ENCODE data around the gene TLE7. TPM values are rescaled to one million over a fixed set of nuclear protein-coding genes. Genes with fewer than 3 reads are reported as not detected.

Gene TLE7
- total and polyA plus RNA-seq, 2 of the 8 experiments (the other 6 are each of a cell fraction or from before 2014, with no cell fraction given): 0.03 TPM; not detected in 1

DNA sequence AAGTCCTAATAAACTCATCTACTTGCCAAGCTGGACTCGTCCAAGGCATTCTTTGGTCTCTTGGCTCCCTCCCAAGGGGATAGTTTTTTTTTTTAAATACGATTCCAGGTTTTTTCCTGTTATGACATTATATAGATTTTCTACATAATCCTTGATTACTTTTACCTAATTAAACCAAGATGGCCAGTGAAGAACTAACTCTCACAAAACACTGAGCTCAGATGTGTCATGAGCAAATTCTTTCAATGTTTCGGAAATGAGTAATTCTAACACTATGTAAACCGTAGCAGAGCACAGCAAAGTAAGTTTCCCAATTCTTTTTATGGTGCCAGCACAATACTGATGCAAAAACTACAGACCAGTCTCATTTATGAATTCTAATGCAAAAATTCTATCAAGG is 18.4 kb upstream of the TLE7 start:
- Histone ChIP-seq H3K79me1 (ENCODE audit: low read depth, low read length) (no peaks in the 10 kb centered on the region; the same call in 1 of the 2 replicates), H4K8ac (ENCODE audit: extremely low read depth, insufficient read depth, low read length) (no peak overlapping the region), H3K4ac (replicated peaks; ENCODE audit: insufficient read length, low read depth, low read length) (no peak overlapping the region), H2BK120ac (replicated peaks; ENCODE audit: low read depth, low read length) (no peak overlapping the region), H3K23me2 (ENCODE audit: low read depth, low read length) (peaks cover 7% of the 10 kb centered on the region), H3K23ac (ENCODE audit: insufficient read length) (no peak overlapping the region), H2AK5ac (ENCODE audit: low read depth, low read length) (no peak overlapping the region), H2BK20ac (ENCODE audit: low read length) (no peak overlapping the region), H2AFZ (ENCODE audit: low read length) (no peak overlapping the region), H2BK12ac (ENCODE audit: low read depth, low read length) (no peak overlapping the region), H3K4me2 (ENCODE audit: insufficient read depth in 1 of 2, low read depth in 2 of 2, low read length in 2 of 2) (no peak overlapping the region; a peak in 1 of 4 replicates), H4K91ac (replicated peaks; ENCODE audit: insufficient read length, low read length) (no peak overlapping the region), H3K4me1 (replicated peaks in 1 of 4; ENCODE audit: control insufficient read depth in 3 of 4, insufficient read depth in 4 of 4, low read length in 3 of 4) (peaks cover 0 to 2% (median 0%) of the 10 kb centered on the region in 4 experiments; a peak in 1 of 7 replicates), H3K9me3 (ENCODE audit: insufficient read depth in 2 of 2, low read depth in 1 of 2, low read length in 1 of 2) (no peaks in the 10 kb centered on the region), H3K56ac (replicated peaks; ENCODE audit: insufficient read length, low read depth, low read length) (no peak overlapping the region), H3K9ac (replicated peaks in 1 of 4; ENCODE audit: extremely low read depth in 1 of 4, low read depth in 3 of 4, low read length in 3 of 4) (no peak overlapping the region), H4K5ac (ENCODE audit: insufficient read length, low read depth, low read length) (no peak overlapping the region), H2BK5ac (ENCODE audit: low read depth, low read length) (no peak overlapping the region), H3K79me2 (ENCODE audit: control insufficient read depth in 1 of 2, insufficient read depth in 2 of 2, low read length in 2 of 2) (peaks cover 0 to 22% of the 10 kb centered on the region in 2 experiments; a peak in 3 of 4 replicates), H2BK15ac (ENCODE audit: low read length) (no peak overlapping the region), H3K27ac (ENCODE audit: low read depth, low read length) (no peak overlapping the region), H4K20me1 (replicated peaks in 1 of 2; ENCODE audit: control insufficient read depth in 1 of 2, insufficient read depth in 2 of 2, low read length in 2 of 2) (peaks cover 0 to 5% of the 10 kb centered on the region in 2 experiments), H3K18ac (ENCODE audit: extremely low read depth, low read length) (no peak overlapping the region), H3K27me3 (replicated peaks in 1 of 4; ENCODE audit: control insufficient read depth in 3 of 4, extremely low read depth in 1 of 4, insufficient read depth in 3 of 4, low read length in 3 of 4) (no peaks in the 10 kb centered on the region), H3K36me3 (ENCODE audit: control insufficient read depth in 2 of 4, insufficient read depth in 4 of 4, low read length in 3 of 4) (peaks cover 0 to 8% (median 0%) of the 10 kb centered on the region in 4 experiments; a peak in 1 of 8 replicates), H3K14ac (ENCODE audit: insufficient read length) (no peak overlapping the region), H3K4me3 (ENCODE audit: extremely low read depth in 1 of 4, insufficient read depth in 2 of 4, low read depth in 3 of 4, low read length in 4 of 4) (no peak overlapping the region)
- ChIA-PET CTCF (ENCODE audit: partially characterized antibody) (interaction anchor here (0.6 to 2.5 kb wide), 3 partner anchors 39 to 151 kb away, joined by 3 to 13 read pairs (median 3); no protein-coding TSS in a partner anchor), POLR2A (ENCODE audit: partially characterized antibody) (interaction anchor here (0.7 to 1.4 kb wide), 3 partner anchors 10 to 65 kb away, joined by 3 to 7 read pairs (median 4); no protein-coding TSS in a partner anchor)
- FAIRE-seq: no peak
- 87% methylated on average over 4 of the region's 4 CpGs; no CpG with 5 or more reads in 1 of the 2 experiments for WGBS, 2 experiments (ENCODE audit: extremely low coverage in 1 of 2, insufficient coverage in 1 of 2, insufficient read length in 1 of 2, insufficient replicate concordance in 2 of 2, low coverage in 1 of 2, low lambda C conversion rate in 2 of 2, missing lambda C conversion rate in 1 of 2)
- TF ChIP-seq HDAC2 (IDR thresholded peaks at IDR 0.05; ENCODE audit: borderline replicate concordance in 1 of 2, low read depth in 2 of 2, low read length in 2 of 2) (no peak), KDM1A (IDR thresholded peaks at IDR 0.05; ENCODE audit: borderline replicate concordance, low read length) (no peak), TCF12 (IDR thresholded peaks at IDR 0.05; ENCODE audit: low read depth, low read length) (no peak), EZH2 (IDR thresholded peaks at IDR 0.05; ENCODE audit: low read depth, low read length, severe bottlenecking) (no peak), CTBP2 (IDR thresholded peaks at IDR 0.05; ENCODE audit: borderline replicate concordance, insufficient read depth, insufficient read length, low read length) (no peak), CHD2 (IDR thresholded peaks at IDR 0.05; ENCODE audit: low read length) (no peak), RBBP5 (IDR thresholded peaks at IDR 0.05; ENCODE audit: borderline replicate concordance, low read depth, low read length) (no peak)
- no peak for DNase-seq (ENCODE audit: low read depth in 1 of 2, low spot score in 2 of 2)
